ENCODE data around the gene FAM241B. TPM values are rescaled to one million over a fixed set of nuclear protein-coding genes. Genes with fewer than 3 reads are reported as not detected.

FAM241B gene
- total and polyA plus RNA-seq, 2 of the 4 experiments (the other 2 are of a cell fraction), result 0.18 to 1.4 TPM

- in situ Hi-C loops (cut with MboI; ENCODE audit: low sequenced_read_pairs), result loop anchor here (10.0 kb wide), 1 partner anchor 209 kb away; no protein-coding TSS in a partner anchor
- Histone ChIP-seq H3K27me3 (ENCODE audit: control insufficient read depth, insufficient read depth, low read length) (peaks cover 64% of the 10 kb centered on the region), H3K27ac (ENCODE audit: insufficient read depth, low read length) (no peak overlapping the region), H3K9ac (ENCODE audit: low read depth, low read length) (no peak overlapping the region), H2BK15ac (ENCODE audit: low read depth, low read length) (no peak overlapping the region), H3K79me1 (ENCODE audit: low read depth in 1 of 2, low read length in 2 of 2) (no peaks in the 10 kb centered on the region), H3K36me3 (ENCODE audit: control insufficient read depth, insufficient read depth, low read length) (no peaks in the 10 kb centered on the region), H3K56ac (ENCODE audit: extremely low read depth, insufficient read depth, low read length) (no peak overlapping the region), H4K8ac (ENCODE audit: low read depth in 2 of 2, low read length in 2 of 2) (no peak overlapping the region), H3K18ac (ENCODE audit: low read depth, low read length) (no peak overlapping the region), H2AK5ac (ENCODE audit: low read depth, low read length) (no peak overlapping the region), H3K23ac (ENCODE audit: low read depth, low read length) (no peak overlapping the region), H2AK9ac (replicated peaks; ENCODE audit: low read depth, low read length, poor library complexity) (no peak overlapping the region), H2BK5ac (ENCODE audit: low read depth, low read length, poor library complexity, severe bottlenecking) (no peak overlapping the region), H3K14ac (replicated peaks; ENCODE audit: low read depth, low read length) (no peak overlapping the region), H3K9me1 (ENCODE audit: insufficient read depth, low read length) (no peaks in the 10 kb centered on the region), H2AFZ (replicated peaks; ENCODE audit: low read length, poor library complexity) (no peak overlapping the region), H3K4me3 (ENCODE audit: insufficient read depth, low read depth, low read length) (no peak overlapping the region), H4K91ac (ENCODE audit: insufficient read depth, low read depth, low read length) (no peak overlapping the region), H2BK20ac (ENCODE audit: low read depth, low read length) (no peak overlapping the region), H3K4me1 (ENCODE audit: control insufficient read depth, insufficient read depth, low read length) (no peaks in the 10 kb centered on the region), H3K4ac (ENCODE audit: low read depth, low read length) (no peak overlapping the region), H2BK120ac (ENCODE audit: low read depth, low read length) (no peak overlapping the region), H3K9me3 (ENCODE audit: control insufficient read depth, insufficient read depth, low read length) (no peaks in the 10 kb centered on the region), H4K5ac (ENCODE audit: low read depth, low read length) (no peak overlapping the region), H3K4me2 (ENCODE audit: low read depth, low read length) (no peak overlapping the region), H4K20me1 (ENCODE audit: insufficient read depth, low read length) (no peaks in the 10 kb centered on the region)
- no TSS peak for BruUV-seq (replicated peaks)
- dilution Hi-C loops (cut with HindIII; ENCODE audit: low sequenced_read_pairs, unreplicated experiment), result no loop called here
- 74% methylated on average over 5 of the region's 14 CpGs; no CpG with 5 or more reads in 1 of the 2 experiments for WGBS, 2 experiments (ENCODE audit: extremely low coverage in 2 of 2, insufficient read length in 1 of 2)
- DNase-seq (no peak), ATAC-seq (ENCODE audit: low read depth) (no peak)
- POLR2A ChIA-PET (ENCODE audit: unreplicated experiment), result no interaction called here
- intact Hi-C loops (cut with micrococcal nuclease), result no loop called here
- CTCF ChIA-PET, result interaction anchor here (0.8 kb wide), 1 partner anchor 11 kb away, joined by 4 read pairs; no protein-coding TSS in a partner anchor
- no peak for TF ChIP-seq CTCF (conservative IDR thresholded peaks at IDR 0.05; ENCODE audit: low read depth, low read length)
- TF ChIP-seq MXI1 (IDR thresholded peaks at IDR 0.05; ENCODE audit: borderline replicate concordance, low read depth, low read length), result no peak
Measured at GRCh38 chr10:69633673-69634635, 3.9 kb downstream of the FAM241B start.

All from IMR-90 (cell line).